ENCODE data around the gene ATF2. TPM values are rescaled to one million over a fixed set of nuclear protein-coding genes. Genes with fewer than 3 reads are reported as not detected.

ATF2 gene
- total RNA-seq, 1 donor from 2014 or later, result 63.3 TPM

GRCh38 chr2:175074478-175074877, 93.5 kb downstream of the ATF2 start:
- H3K36me3 Mint-ChIP-seq (ENCODE audit: low read depth, unreplicated experiment), result peaks cover 22% of the 10 kb centered on the region
- H3K27ac Mint-ChIP-seq (ENCODE audit: unreplicated experiment), result no peak overlapping the region
- H3K9me3 Mint-ChIP-seq (ENCODE audit: unreplicated experiment), result no peaks in the 10 kb centered on the region
- no peak for TF ChIP-seq CTCF (IDR thresholded peaks at IDR 0.05; ENCODE audit: unreplicated experiment)
- H3K4me1 Mint-ChIP-seq (ENCODE audit: unreplicated experiment), result peaks cover 9% of the 10 kb centered on the region
- no peak overlapping the region for H3K4me3 Mint-ChIP-seq (ENCODE audit: unreplicated experiment)
- no peak for DNase-seq (ENCODE audit: low spot score)
- H3K27me3 Mint-ChIP-seq (ENCODE audit: unreplicated experiment), result no peaks in the 10 kb centered on the region

GRCh38 chr2:175068534-175068933, 99.5 kb downstream of the ATF2 start:
- peaks cover 9% of the 10 kb centered on the region for H3K4me1 Mint-ChIP-seq (ENCODE audit: unreplicated experiment)
- DNase-seq (ENCODE audit: low spot score), result no peak
- TF ChIP-seq CTCF (IDR thresholded peaks at IDR 0.05; ENCODE audit: unreplicated experiment), result no peak
- H3K36me3 Mint-ChIP-seq (ENCODE audit: low read depth, unreplicated experiment), result peaks cover 29% of the 10 kb centered on the region
- no peaks in the 10 kb centered on the region for H3K9me3 Mint-ChIP-seq (ENCODE audit: unreplicated experiment)
- H3K27ac Mint-ChIP-seq (ENCODE audit: unreplicated experiment), result no peak overlapping the region
- peaks cover 5% of the 10 kb centered on the region for H3K27me3 Mint-ChIP-seq (ENCODE audit: unreplicated experiment)
- no peak overlapping the region for H3K4me3 Mint-ChIP-seq (ENCODE audit: unreplicated experiment)

GRCh38 chr2:175066411-175066810, 101.6 kb downstream of the ATF2 start:
- Mint-ChIP-seq H3K27me3 (ENCODE audit: unreplicated experiment) (peaks cover 5% of the 10 kb centered on the region), H3K4me1 (ENCODE audit: unreplicated experiment) (peaks cover 9% of the 10 kb centered on the region), H3K36me3 (ENCODE audit: low read depth, unreplicated experiment) (peaks cover 32% of the 10 kb centered on the region), H3K4me3 (ENCODE audit: unreplicated experiment) (no peak overlapping the region), H3K27ac (ENCODE audit: unreplicated experiment) (no peak overlapping the region), H3K9me3 (ENCODE audit: unreplicated experiment) (no peaks in the 10 kb centered on the region)
- TF ChIP-seq CTCF (IDR thresholded peaks at IDR 0.05; ENCODE audit: unreplicated experiment), result no peak
- DNase-seq (ENCODE audit: low spot score), result no peak

GRCh38 chr2:175064797-175065196, 103.2 kb downstream of the ATF2 start:
- Mint-ChIP-seq H3K4me3 (ENCODE audit: unreplicated experiment) (peak overlapping the region; percentile 43), H3K4me1 (ENCODE audit: unreplicated experiment) (no peaks in the 10 kb centered on the region), H3K36me3 (ENCODE audit: low read depth, unreplicated experiment) (peaks cover 27% of the 10 kb centered on the region), H3K9me3 (ENCODE audit: unreplicated experiment) (no peaks in the 10 kb centered on the region), H3K27me3 (ENCODE audit: unreplicated experiment) (peaks cover 5% of the 10 kb centered on the region), H3K27ac (ENCODE audit: unreplicated experiment) (no peak overlapping the region)
- no peak for TF ChIP-seq CTCF (IDR thresholded peaks at IDR 0.05; ENCODE audit: unreplicated experiment)
- no peak for DNase-seq (ENCODE audit: low spot score)

- no peak for TF ChIP-seq CTCF (IDR thresholded peaks at IDR 0.05; ENCODE audit: unreplicated experiment)
- DNase-seq (ENCODE audit: low spot score), result no peak
- peaks cover 5% of the 10 kb centered on the region for H3K27me3 Mint-ChIP-seq (ENCODE audit: unreplicated experiment)
- no peak overlapping the region for H3K4me3 Mint-ChIP-seq (ENCODE audit: unreplicated experiment)
- H3K9me3 Mint-ChIP-seq (ENCODE audit: unreplicated experiment), result no peaks in the 10 kb centered on the region
- peaks cover 27% of the 10 kb centered on the region for H3K36me3 Mint-ChIP-seq (ENCODE audit: low read depth, unreplicated experiment)
- H3K27ac Mint-ChIP-seq (ENCODE audit: unreplicated experiment), result no peak overlapping the region
- no peaks in the 10 kb centered on the region for H3K4me1 Mint-ChIP-seq (ENCODE audit: unreplicated experiment)
Observed at GRCh38 chr2:175063741-175064140, 104.3 kb downstream of the ATF2 start.
